Measurements from ENCODE around the gene SULF2.

Gene SULF2

GRCh38 chr20:47784599-47785310 lies 526 bp downstream of the SULF2 start:
- no peak for DNase-seq (ENCODE audit: low read depth in 1 of 2, low spot score in 1 of 2)

GRCh38 chr20:47783828-47784598 lies 1.3 kb downstream of the SULF2 start:
- DNase-seq (ENCODE audit: low read depth in 1 of 2, low spot score in 1 of 2), result no peak

- DNase-seq (ENCODE audit: low read depth in 1 of 2, low spot score in 1 of 2), result no peak
These were observed 2.2 kb downstream of the SULF2 start for GRCh38 chr20:47782920-47783552.

- no peak for DNase-seq (ENCODE audit: low read depth in 1 of 2, low spot score in 1 of 2)
These were observed 3.2 kb downstream of the SULF2 start for GRCh38 chr20:47782076-47782475.

GRCh38 chr20:47781632-47782031 lies 3.6 kb downstream of the SULF2 start:
- no peak for DNase-seq (ENCODE audit: low read depth in 1 of 2, low spot score in 1 of 2)

- no peak for DNase-seq (ENCODE audit: low read depth in 1 of 2, low spot score in 1 of 2)
These were observed 4.4 kb downstream of the SULF2 start for GRCh38 chr20:47780720-47781389.

GRCh38 chr20:47778398-47779354 lies 6.6 kb downstream of the SULF2 start:
- no peak for DNase-seq (ENCODE audit: low read depth in 1 of 2, low spot score in 1 of 2)

- no peak for DNase-seq (ENCODE audit: low read depth in 1 of 2, low spot score in 1 of 2)
These were observed 8.1 kb downstream of the SULF2 start for GRCh38 chr20:47777220-47777619.

- DNase-seq (ENCODE audit: low read depth in 1 of 2, low spot score in 1 of 2), result no peak
These were observed 8.6 kb downstream of the SULF2 start for GRCh38 chr20:47776639-47777038.

- DNase-seq (ENCODE audit: low read depth in 1 of 2, low spot score in 1 of 2), result no peak
These were observed 9.4 kb downstream of the SULF2 start for GRCh38 chr20:47775841-47776240.

GRCh38 chr20:47775039-47775438 lies 10.2 kb downstream of the SULF2 start:
- DNase-seq (ENCODE audit: low read depth in 1 of 2, low spot score in 1 of 2), result no peak

GRCh38 chr20:47774131-47774777 lies 11.0 kb downstream of the SULF2 start:
- no peak for DNase-seq (ENCODE audit: low read depth in 1 of 2, low spot score in 1 of 2)

GRCh38 chr20:47773371-47773786 lies 11.9 kb downstream of the SULF2 start:
- DNase-seq (ENCODE audit: low read depth in 1 of 2, low spot score in 1 of 2), result no peak

GRCh38 chr20:47770935-47771334 lies 14.3 kb downstream of the SULF2 start:
- no peak for DNase-seq (ENCODE audit: low read depth in 1 of 2, low spot score in 1 of 2)

- DNase-seq (ENCODE audit: low read depth in 1 of 2, low spot score in 1 of 2), result no peak
These were observed 17.1 kb downstream of the SULF2 start for GRCh38 chr20:47768016-47768824.

- DNase-seq (ENCODE audit: low read depth in 1 of 2, low spot score in 1 of 2), result no peak
These were observed 19.3 kb downstream of the SULF2 start for GRCh38 chr20:47765691-47766594.

GRCh38 chr20:47765271-47765670 lies 20.0 kb downstream of the SULF2 start:
- DNase-seq (ENCODE audit: low read depth in 1 of 2, low spot score in 1 of 2), result no peak

- DNase-seq (ENCODE audit: low read depth in 1 of 2, low spot score in 1 of 2), result no peak
These were observed 21.0 kb downstream of the SULF2 start for GRCh38 chr20:47764154-47764733.

Data from activated T-helper 1 cell treated with anti-CD3 and anti-CD28 coated beads, Interleukin-2, amount 50 U/mL, for 16 hours (primary cell).